ENCODE results near the gene EPS8L3. TPM values are rescaled to one million over a fixed set of nuclear protein-coding genes. Genes with fewer than 3 reads are reported as not detected.
"Not testable (repeated sequence)": the region's sequence is repeated elsewhere in the genome, so short reads cannot be mapped to it uniquely, and the experiment has no call there.

EPS8L3 gene
- total and polyA plus RNA-seq, 2 of the 8 experiments (the other 6 are each of a cell fraction or from before 2014, with no cell fraction given) = not detected

- not testable (repeated sequence) for H3K4ac ChIP-seq (replicated peaks; ENCODE audit: insufficient read length, low read depth, low read length)
Measured at GRCh38 chr1:109708949-109709348, 54.8 kb downstream of the EPS8L3 start.

More at GRCh38 chr1:109708949-109709348, 54.8 kb downstream of the EPS8L3 start:
- not testable (repeated sequence) for H3K4me3 ChIP-seq (ENCODE audit: extremely low read depth in 1 of 4, insufficient read depth in 2 of 4, low read depth in 3 of 4, low read length in 4 of 4); H3K36me3 ChIP-seq (ENCODE audit: control insufficient read depth in 2 of 4, insufficient read depth in 4 of 4, low read length in 3 of 4); DNase-seq (ENCODE audit: low read depth in 1 of 2, low spot score in 2 of 2); H4K20me1 ChIP-seq (replicated peaks in 1 of 2; ENCODE audit: control insufficient read depth in 1 of 2, insufficient read depth in 2 of 2, low read length in 2 of 2); H4K91ac ChIP-seq (replicated peaks; ENCODE audit: insufficient read length, low read length); H4K8ac ChIP-seq (ENCODE audit: extremely low read depth, insufficient read depth, low read length); H2BK120ac ChIP-seq (replicated peaks; ENCODE audit: low read depth, low read length); H3K23ac ChIP-seq (ENCODE audit: insufficient read length); H3K9ac ChIP-seq (replicated peaks in 1 of 4; ENCODE audit: extremely low read depth in 1 of 4, low read depth in 3 of 4, low read length in 3 of 4); H3K18ac ChIP-seq (ENCODE audit: extremely low read depth, low read length); H3K4me2 ChIP-seq (ENCODE audit: insufficient read depth in 1 of 2, low read depth in 2 of 2, low read length in 2 of 2); H2BK12ac ChIP-seq (ENCODE audit: low read depth, low read length); H3K79me1 ChIP-seq (ENCODE audit: low read depth, low read length); H3K79me2 ChIP-seq (ENCODE audit: control insufficient read depth in 1 of 2, insufficient read depth in 2 of 2, low read length in 2 of 2); H2BK20ac ChIP-seq (ENCODE audit: low read length); H3K27me3 ChIP-seq (replicated peaks in 1 of 4; ENCODE audit: control insufficient read depth in 3 of 4, extremely low read depth in 1 of 4, insufficient read depth in 3 of 4, low read length in 3 of 4); H3K14ac ChIP-seq (ENCODE audit: insufficient read length); H3K56ac ChIP-seq (replicated peaks; ENCODE audit: insufficient read length, low read depth, low read length); H2BK5ac ChIP-seq (ENCODE audit: low read depth, low read length); H2AFZ ChIP-seq (ENCODE audit: low read length); H2AK5ac ChIP-seq (ENCODE audit: low read depth, low read length); H4K5ac ChIP-seq (ENCODE audit: insufficient read length, low read depth, low read length); H3K27ac ChIP-seq (ENCODE audit: low read depth, low read length); H3K4me1 ChIP-seq (replicated peaks in 1 of 4; ENCODE audit: control insufficient read depth in 3 of 4, insufficient read depth in 4 of 4, low read length in 3 of 4); H3K23me2 ChIP-seq (ENCODE audit: low read depth, low read length); H2BK15ac ChIP-seq (ENCODE audit: low read length); FAIRE-seq
- WGBS, 2 experiments (ENCODE audit: extremely low coverage in 1 of 2, insufficient coverage in 1 of 2, insufficient read length in 1 of 2, insufficient replicate concordance in 2 of 2, low coverage in 1 of 2, low lambda C conversion rate in 2 of 2, missing lambda C conversion rate in 1 of 2) = 71% methylated on average over 4 of the region's 4 CpGs; no CpG with 5 or more reads in 1 of the 2 experiments
- ChIA-PET POLR2A (ENCODE audit: partially characterized antibody) (interaction anchor here (0.6 kb wide), 1 partner anchor 42 kb away, joined by 3 read pairs; no protein-coding TSS in a partner anchor), CTCF (ENCODE audit: partially characterized antibody) (interaction anchor here (1.0 kb wide), 1 partner anchor 192 kb away, joined by 3 read pairs; no protein-coding TSS in a partner anchor)
- H3K9me3 ChIP-seq (ENCODE audit: insufficient read depth in 2 of 2, low read depth in 1 of 2, low read length in 1 of 2) = peaks cover 6 to 11% of the 10 kb centered on the region in 2 experiments; a peak in 3 of 4 replicates

All from H1 (cell line).